Body of pancreas (tissue), 4 donors: ENCODE data around the gene PTDSS2. TPM values are rescaled to one million over a fixed set of nuclear protein-coding genes. Genes with fewer than 3 reads are reported as not detected.

ENCODE experiments used
- ATAC-seq: fragments of 150-250 bp; one replicate; pipeline ENCODE4 v1.9.1; 2016
- DNase-seq, 4 donors: peaks; one replicate each; pipeline ENCODE4 v3.0.0-alpha.2; 2019
- H3K27ac ChIP-seq, 4 donors: fragments of 200-600 bp; sonication (generic); 1 replicate in 3 of 4; 2 replicates in 1 of 4; pipeline versions ENCODE4 v1.5.1 to v1.6.1; 2016 to 2019; ENCODE audit warnings: mild to moderate bottlenecking in 1 of 4, mixed read lengths in 1 of 4, moderate library complexity in 1 of 4
- H3K27me3 ChIP-seq, 2 donors: fragments of 200-600 bp; sonication (generic); one replicate each; pipeline ENCODE4 v1.6.0; 2016; ENCODE audit warnings: mild to moderate bottlenecking in 1 of 2
- H3K36me3 ChIP-seq, 2 donors: fragments of 200-600 bp; sonication (generic); replicated peaks in 1 of 2; 2 replicates each; pipeline ENCODE4 v1.5.1; 2016; ENCODE audit warnings: low read depth in 2 of 2; ENCODE audit not compliant: insufficient read depth in 1 of 2
- H3K4me1 ChIP-seq: fragments of 200-600 bp; sonication (generic); one replicate; pipeline ENCODE4 v1.6.0; 2016
- H3K4me3 ChIP-seq, 2 donors: fragments of 200-600 bp; sonication (generic); 1 replicate in 1 of 2; 2 replicates in 1 of 2; pipeline ENCODE4 v1.5.1; 2016 to 2019
- H3K9me3 ChIP-seq, 3 donors: fragments of 200-600 bp; sonication (generic); 1 replicate in 2 of 3; 2 replicates in 1 of 3; pipeline ENCODE4 v1.5.1; 2016
- POLR2A ChIP-seq, 3 donors: fragments of 450-650 bp; IDR thresholded peaks; one replicate each; pipeline ENCODE4 v1.6.1; 2016; ENCODE audit warnings: antibody characterized with exemption in 3 of 3, mild to moderate bottlenecking in 2 of 3
- WGBS, 2 donors: methylation state at CpG; one replicate each; pipeline ENCODE4 v1.1.5; 2017; 5-methylcytosine and 5-hydroxymethylcytosine counted together
- intact Hi-C: fragments of 100-400 bp; cut with DNase I; formaldehyde crosslinking; loops from one replicate; pipeline ENCODE4 v1.15.1; 2023
- total RNA-seq, 2 donors: library from RNA; depleted of rRNA; stranded (reverse); fragments of >200 nt; gene quantifications; one replicate each; pipeline ENCODE4 v1.1.0, GENCODE V29; 2016
- TF ChIP-seq, protein P1 (sequence below), 7 experiments: fragments of 450-650 bp in 4 of 7; fragments of 200-600 bp in 3 of 7; sonication (generic) in 3 of 7; IDR thresholded peaks; one replicate each; pipeline ENCODE4 v1.5.1; 2016 to 2019; ENCODE audit warnings: antibody characterized with exemption in 7 of 7

The PTDSS2 gene
- total RNA-seq, 2 donors from 2014 or later: 17.4 to 93.3 TPM

DNA sequence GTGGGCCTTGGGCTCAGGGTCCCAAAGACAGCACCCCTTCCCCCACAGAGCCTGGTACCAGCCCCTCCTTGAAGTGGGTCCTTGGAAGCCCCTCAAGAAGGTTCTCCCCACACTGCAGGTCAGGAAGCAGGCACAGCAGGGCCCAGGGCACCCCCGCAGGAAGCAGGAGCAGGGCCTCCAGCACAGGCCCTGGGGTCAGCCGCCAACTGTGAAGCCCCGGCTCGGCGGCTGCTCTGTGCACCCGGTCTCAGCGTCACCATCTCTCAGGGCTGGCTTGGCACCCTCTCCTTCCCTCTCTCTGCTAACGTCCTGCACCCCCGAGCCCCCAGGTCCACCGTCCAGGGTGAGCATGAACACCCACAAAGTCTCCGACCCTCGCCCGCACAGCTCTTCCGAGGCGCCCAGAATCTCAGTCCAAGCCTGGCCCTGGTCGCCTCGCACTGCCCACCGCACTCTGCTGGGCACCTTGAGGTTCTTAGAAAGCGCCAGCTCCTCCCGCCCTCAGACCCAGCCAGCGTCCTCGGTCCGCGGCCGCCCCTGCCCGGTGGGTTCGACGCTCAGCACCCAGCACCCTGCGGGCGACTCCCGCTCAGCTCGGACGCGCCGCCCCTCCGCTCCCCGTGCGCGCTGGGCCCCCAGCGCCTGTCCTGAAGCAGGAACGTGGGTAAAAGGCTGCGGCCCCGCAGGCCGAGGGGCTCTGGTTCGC is 33.9 kb upstream of the PTDSS2 start:
- no peak for TF ChIP-seq POLR2A (IDR thresholded peaks at IDR 0.05)
- TF ChIP-seq, protein P1, sequence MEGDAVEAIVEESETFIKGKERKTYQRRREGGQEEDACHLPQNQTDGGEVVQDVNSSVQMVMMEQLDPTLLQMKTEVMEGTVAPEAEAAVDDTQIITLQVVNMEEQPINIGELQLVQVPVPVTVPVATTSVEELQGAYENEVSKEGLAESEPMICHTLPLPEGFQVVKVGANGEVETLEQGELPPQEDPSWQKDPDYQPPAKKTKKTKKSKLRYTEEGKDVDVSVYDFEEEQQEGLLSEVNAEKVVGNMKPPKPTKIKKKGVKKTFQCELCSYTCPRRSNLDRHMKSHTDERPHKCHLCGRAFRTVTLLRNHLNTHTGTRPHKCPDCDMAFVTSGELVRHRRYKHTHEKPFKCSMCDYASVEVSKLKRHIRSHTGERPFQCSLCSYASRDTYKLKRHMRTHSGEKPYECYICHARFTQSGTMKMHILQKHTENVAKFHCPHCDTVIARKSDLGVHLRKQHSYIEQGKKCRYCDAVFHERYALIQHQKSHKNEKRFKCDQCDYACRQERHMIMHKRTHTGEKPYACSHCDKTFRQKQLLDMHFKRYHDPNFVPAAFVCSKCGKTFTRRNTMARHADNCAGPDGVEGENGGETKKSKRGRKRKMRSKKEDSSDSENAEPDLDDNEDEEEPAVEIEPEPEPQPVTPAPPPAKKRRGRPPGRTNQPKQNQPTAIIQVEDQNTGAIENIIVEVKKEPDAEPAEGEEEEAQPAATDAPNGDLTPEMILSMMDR (IDR thresholded peaks at IDR 0.05): no peak
- WGBS, 2 donors: 8 to 20% methylated on average over 5 to 45 of the region's 45 CpGs
- H3K36me3 ChIP-seq: no peaks in the 10 kb centered on the region
- peaks cover 29% of the 10 kb centered on the region for H3K4me1 ChIP-seq
- ATAC-seq (peak; percentile 23), DNase-seq (peak in 2 of 4 donors; percentile 16 to 20)
- H3K4me3 ChIP-seq: peak overlapping the region; percentile 77 to 80
- H3K27ac ChIP-seq: peak overlapping the region; percentile 50 to 89 (median 74)
- intact Hi-C loops: no loop called here
- no peaks in the 10 kb centered on the region for H3K27me3 ChIP-seq
- H3K9me3 ChIP-seq: no peaks in the 10 kb centered on the region

GRCh38 chr11:416757-417621 is 33.1 kb upstream of the PTDSS2 start:
- DNase-seq (peak; percentile 75 to 87 (median 81)), ATAC-seq (peak; percentile 89)
- Histone ChIP-seq H3K27me3 (no peaks in the 10 kb centered on the region), H3K4me3 (peak overlapping the region; percentile 77 to 80), H3K4me1 (peaks cover 29% of the 10 kb centered on the region), H3K9me3 (no peaks in the 10 kb centered on the region), H3K36me3 (no peaks in the 10 kb centered on the region), H3K27ac (peak overlapping the region; percentile 50 to 89 (median 74))
- 0% methylated on average over 4 to 68 of the region's 97 CpGs for WGBS, 2 donors
- intact Hi-C loops: no loop called here
- TF ChIP-seq, protein P1 (IDR thresholded peaks at IDR 0.05): peak in 1 of 7 experiments; percentile 27
- TF ChIP-seq POLR2A (IDR thresholded peaks at IDR 0.05): peak; percentile 20 to 39 (median 32)

DNA sequence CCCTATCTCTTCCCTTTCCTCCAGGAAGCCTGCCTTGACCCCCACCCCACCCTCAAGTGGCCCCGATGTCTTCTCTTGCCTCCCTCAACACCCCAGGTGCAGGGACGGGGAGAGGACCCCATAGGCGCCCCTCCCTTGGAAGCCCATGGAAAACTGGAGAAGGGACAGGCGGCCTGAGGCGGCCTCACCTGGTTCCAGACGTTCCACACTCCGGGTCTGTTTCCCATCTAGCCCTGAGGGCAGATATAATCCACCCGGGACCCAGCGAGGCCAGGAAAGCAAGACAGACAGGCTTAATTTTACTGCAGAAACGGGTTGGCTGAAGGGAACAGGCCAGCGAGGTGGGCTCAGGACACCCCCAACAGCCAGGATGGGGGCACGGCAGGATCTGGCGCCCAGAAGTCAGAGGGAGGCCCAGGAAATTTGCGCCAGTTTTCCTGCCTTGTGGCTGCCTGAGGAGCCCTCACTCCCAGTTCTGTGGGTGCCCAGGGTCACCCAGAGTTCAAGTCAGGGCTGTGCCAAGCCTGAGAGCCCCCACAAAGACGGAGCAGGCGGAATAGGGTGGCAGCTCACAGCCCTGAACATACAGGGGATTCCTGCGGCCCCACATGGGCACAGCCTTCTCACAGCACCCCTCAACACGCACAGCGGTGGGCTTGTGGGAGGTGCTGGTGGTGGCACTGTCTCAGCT is 32.3 kb upstream of the PTDSS2 start:
- ATAC-seq (no peak), DNase-seq (peak in 2 of 4 donors; percentile 4 to 12)
- Histone ChIP-seq H3K4me1 (peaks cover 29% of the 10 kb centered on the region), H3K36me3 (no peaks in the 10 kb centered on the region), H3K27ac (peak overlapping the region; percentile 50 to 89 (median 74)), H3K27me3 (no peaks in the 10 kb centered on the region), H3K4me3 (no peak overlapping the region), H3K9me3 (no peaks in the 10 kb centered on the region)
- 18 to 49% methylated on average over 7 to 19 of the region's 19 CpGs for WGBS, 2 donors
- intact Hi-C loops: no loop called here
- TF ChIP-seq, protein P1 (IDR thresholded peaks at IDR 0.05): no peak
- TF ChIP-seq POLR2A (IDR thresholded peaks at IDR 0.05): no peak

GRCh38 chr11:418343-419247 is 31.5 kb upstream of the PTDSS2 start:
- intact Hi-C loops: no loop called here
- WGBS, 2 donors: 92 to 95% methylated on average over 23 to 29 of the region's 30 CpGs
- DNase-seq (peak in 2 of 4 donors; percentile 6 to 12), ATAC-seq (no peak)
- H3K4me3 ChIP-seq: no peak overlapping the region
- H3K27me3 ChIP-seq: no peaks in the 10 kb centered on the region
- H3K9me3 ChIP-seq: no peaks in the 10 kb centered on the region
- H3K4me1 ChIP-seq: peaks cover 29% of the 10 kb centered on the region
- TF ChIP-seq, protein P1 (IDR thresholded peaks at IDR 0.05): no peak
- TF ChIP-seq POLR2A (IDR thresholded peaks at IDR 0.05): no peak
- H3K27ac ChIP-seq: no peak overlapping the region
- no peaks in the 10 kb centered on the region for H3K36me3 ChIP-seq
